Muscle layer of duodenum (tissue), 2 donors: Measurements from ENCODE around the gene GID8.

Experiments used
- H3K27ac ChIP-seq: one replicate; pipeline ENCODE4 v1.7.0; 2013; ENCODE audit warnings: mild to moderate bottlenecking, low read length
- H3K27me3 ChIP-seq: one replicate; pipeline ENCODE4 v1.7.0; 2013; ENCODE audit warnings: low read depth, mild to moderate bottlenecking, control low read depth, low read length
- H3K36me3 ChIP-seq, 2 donors: one replicate each; pipeline ENCODE4 v1.7.0; 2013; ENCODE audit warnings: low read length in 2 of 2, control low read depth in 1 of 2, mild to moderate bottlenecking in 1 of 2; ENCODE audit not compliant: insufficient read depth in 2 of 2, control insufficient read depth in 1 of 2
- H3K4me1 ChIP-seq, 2 donors: one replicate each; pipeline ENCODE4 v1.7.0; 2013; ENCODE audit warnings: low read length in 2 of 2, mild to moderate bottlenecking in 2 of 2, control low read depth in 1 of 2, moderate library complexity in 1 of 2; ENCODE audit not compliant: insufficient read depth in 2 of 2, control insufficient read depth in 1 of 2
- H3K4me3 ChIP-seq, 2 donors: one replicate each; pipeline ENCODE4 v1.7.0; 2013; ENCODE audit warnings: low read length in 2 of 2, low read depth in 1 of 2, mild to moderate bottlenecking in 1 of 2
- H3K9me3 ChIP-seq, 2 donors: one replicate each; pipeline ENCODE4 v1.7.0; 2013; ENCODE audit warnings: low read length in 2 of 2, control low read depth in 1 of 2, mild to moderate bottlenecking in 1 of 2; ENCODE audit not compliant: control insufficient read depth in 1 of 2
- donor health status: healthy.

Gene GID8

GRCh38 chr20:62925076-62925419 is 12.9 kb upstream of the GID8 start:
- Histone ChIP-seq H3K36me3 (no peaks in the 10 kb centered on the region), H3K9me3 (no peaks in the 10 kb centered on the region), H3K27me3 (no peaks in the 10 kb centered on the region), H3K4me3 (peak overlapping the region; percentile 96 to 97), H3K4me1 (peaks cover 26 to 78% of the 10 kb centered on the region in 2 donors), H3K27ac (peak overlapping the region; percentile 98)

GRCh38 chr20:62925420-62926228 is 12.3 kb upstream of the GID8 start:
- peak overlapping the region; percentile 98 for H3K27ac ChIP-seq
- H3K36me3 ChIP-seq: no peaks in the 10 kb centered on the region
- H3K4me3 ChIP-seq: peak overlapping the region; percentile 96 to 97
- H3K4me1 ChIP-seq: peaks cover 21 to 73% of the 10 kb centered on the region in 2 donors
- H3K9me3 ChIP-seq: no peaks in the 10 kb centered on the region
- no peaks in the 10 kb centered on the region for H3K27me3 ChIP-seq

GRCh38 chr20:62926229-62927127 is 11.5 kb upstream of the GID8 start, which contains the start of gene DIDO1:
DIDO1 (minus strand) TSS chr20:62926505.
- peak within 1 kb of the TSS; percentile 98 for H3K27ac ChIP-seq
- peaks cover 21 to 64% of the 10 kb centered on the region in 2 donors for H3K4me1 ChIP-seq
- no peaks in the 10 kb centered on the region for H3K27me3 ChIP-seq
- H3K4me3 ChIP-seq: peak within 1 kb of the TSS; percentile 96 to 97
- H3K9me3 ChIP-seq: no peaks in the 10 kb centered on the region
- H3K36me3 ChIP-seq: no peaks in the 10 kb centered on the region

- Histone ChIP-seq H3K27ac (peak overlapping the region; percentile 63), H3K4me1 (peaks cover 21 to 58% of the 10 kb centered on the region in 2 donors), H3K36me3 (no peaks in the 10 kb centered on the region), H3K9me3 (no peaks in the 10 kb centered on the region), H3K27me3 (no peaks in the 10 kb centered on the region), H3K4me3 (peak overlapping the region; percentile 83 to 97)
These were observed 10.7 kb upstream of the GID8 start for GRCh38 chr20:62927128-62927705.

GRCh38 chr20:62928246-62928939 is 9.6 kb upstream of the GID8 start:
- Histone ChIP-seq H3K27ac (peak overlapping the region; percentile 66), H3K36me3 (peaks cover 0 to 3% of the 10 kb centered on the region in 2 donors), H3K4me3 (peak overlapping the region; percentile 61 to 67), H3K4me1 (peaks cover 16 to 46% of the 10 kb centered on the region in 2 donors), H3K9me3 (no peaks in the 10 kb centered on the region), H3K27me3 (no peaks in the 10 kb centered on the region)

GRCh38 chr20:62929051-62929538 is 8.9 kb upstream of the GID8 start:
- Histone ChIP-seq H3K4me3 (peak overlapping the region; percentile 61 to 67), H3K36me3 (peaks cover 0 to 3% of the 10 kb centered on the region in 2 donors), H3K4me1 (peaks cover 9 to 39% of the 10 kb centered on the region in 2 donors), H3K27me3 (no peaks in the 10 kb centered on the region), H3K9me3 (no peaks in the 10 kb centered on the region), H3K27ac (peak overlapping the region; percentile 66)

GRCh38 chr20:62931464-62931863 is 6.5 kb upstream of the GID8 start:
- H3K36me3 ChIP-seq: peaks cover 5 to 6% of the 10 kb centered on the region in 2 donors
- peaks cover 0 to 52% of the 10 kb centered on the region in 2 donors for H3K4me1 ChIP-seq
- no peaks in the 10 kb centered on the region for H3K27me3 ChIP-seq
- H3K4me3 ChIP-seq: no peak overlapping the region
- no peak overlapping the region for H3K27ac ChIP-seq
- H3K9me3 ChIP-seq: no peaks in the 10 kb centered on the region

- Histone ChIP-seq H3K36me3 (peaks cover 5 to 10% of the 10 kb centered on the region in 2 donors), H3K27me3 (no peaks in the 10 kb centered on the region), H3K4me1 (peaks cover under 1 to 38% of the 10 kb centered on the region in 2 donors), H3K9me3 (no peaks in the 10 kb centered on the region), H3K27ac (no peak overlapping the region), H3K4me3 (no peak overlapping the region)
These were observed 4.0 kb upstream of the GID8 start for GRCh38 chr20:62933966-62934365.

GRCh38 chr20:62935204-62935967 is 2.6 kb upstream of the GID8 start:
- Histone ChIP-seq H3K36me3 (peaks cover 5 to 10% of the 10 kb centered on the region in 2 donors), H3K27ac (no peak overlapping the region), H3K27me3 (no peaks in the 10 kb centered on the region), H3K9me3 (no peaks in the 10 kb centered on the region), H3K4me1 (peaks cover 9 to 41% of the 10 kb centered on the region in 2 donors), H3K4me3 (peak overlapping the region in 1 of 2 donors; percentile 95)

- peak overlapping the region in 1 of 2 donors; percentile 95 for H3K4me3 ChIP-seq
- peaks cover 5 to 14% of the 10 kb centered on the region in 2 donors for H3K36me3 ChIP-seq
- peaks cover 9 to 45% of the 10 kb centered on the region in 2 donors for H3K4me1 ChIP-seq
- no peaks in the 10 kb centered on the region for H3K9me3 ChIP-seq
- H3K27ac ChIP-seq: no peak overlapping the region
- no peaks in the 10 kb centered on the region for H3K27me3 ChIP-seq
These were observed 1.9 kb upstream of the GID8 start for GRCh38 chr20:62935968-62936585.
